Central memory CD8-positive, alpha-beta T cell (primary cell): Measurements from ENCODE around the gene TBL1Y.
A peak's percentile ranks its signal among the peaks of the same experiment; 100 is the strongest.
"Not testable (repeated sequence)": the region's sequence is repeated elsewhere in the genome, so short reads cannot be mapped to it uniquely, and the experiment has no call there.

Experiments used
- ATAC-seq: fragments of 150-1000 bp; cut with Tn5 transposase; replicated peaks from 2 replicates; pipeline ENCODE4 v1.10.0; 2022; ENCODE audit warnings: mild to moderate bottlenecking, moderate FRiP score, moderate number of reproducible peaks; ENCODE audit not compliant: poor library complexity, severe bottlenecking; ENCODE audit errors: extremely low read depth
- DNase-seq, 2 donors: peaks; one replicate each; pipeline ENCODE4 v3.0.0; 2021; ENCODE audit warnings: low spot score in 2 of 2
- H3K27ac Mint-ChIP-seq: one replicate; pipeline ENCODE4 v1.8.0; 2022; ENCODE audit warnings: low read depth, mild to moderate bottlenecking, moderate library complexity, mixed read lengths
- H3K27me3 Mint-ChIP-seq: one replicate; pipeline ENCODE4 v1.8.0; 2022; ENCODE audit warnings: mixed read lengths
- H3K36me3 Mint-ChIP-seq: one replicate; pipeline ENCODE4 v1.8.0; 2022; ENCODE audit warnings: mild to moderate bottlenecking, moderate library complexity, mixed read lengths; ENCODE audit not compliant: insufficient read depth
- H3K4me1 Mint-ChIP-seq: one replicate; pipeline ENCODE4 v1.8.0; 2022; ENCODE audit warnings: mixed read lengths
- H3K4me3 Mint-ChIP-seq: one replicate; pipeline ENCODE4 v1.8.0; 2022; ENCODE audit warnings: mild to moderate bottlenecking, moderate library complexity, mixed read lengths
- H3K9me3 Mint-ChIP-seq: one replicate; pipeline ENCODE4 v1.8.0; 2022; ENCODE audit warnings: mixed read lengths

Gene TBL1Y

DNA sequence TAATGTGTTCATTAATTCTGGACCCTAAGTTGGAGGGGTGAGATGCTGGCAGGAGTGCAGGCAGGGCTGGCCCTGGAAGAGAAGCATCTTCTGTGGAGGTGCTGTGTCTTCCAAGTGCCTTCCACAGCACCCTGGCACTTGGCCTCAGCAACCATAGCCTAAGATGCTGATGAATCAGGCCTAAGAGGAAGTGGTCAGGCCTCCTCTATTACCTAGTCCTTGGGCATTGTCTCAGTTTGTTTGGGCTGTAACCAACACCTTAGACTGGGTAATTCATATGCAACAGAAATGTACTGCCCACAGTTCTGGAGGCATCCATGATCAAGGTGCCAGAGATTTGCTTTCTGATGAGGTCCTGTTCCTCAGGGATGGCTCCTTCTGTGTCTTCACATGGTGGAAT, 128.5 kb downstream of the TBL1Y start:
- Mint-ChIP-seq H3K9me3 (no peaks in the 10 kb centered on the region), H3K4me1 (peaks cover 57% of the 10 kb centered on the region), H3K4me3 (peak overlapping the region; percentile 8), H3K27me3 (no peaks in the 10 kb centered on the region), H3K36me3 (peaks cover 4% of the 10 kb centered on the region), H3K27ac (peak overlapping the region; percentile 2)
- DNase-seq = no peak
- ATAC-seq = no peak

DNA sequence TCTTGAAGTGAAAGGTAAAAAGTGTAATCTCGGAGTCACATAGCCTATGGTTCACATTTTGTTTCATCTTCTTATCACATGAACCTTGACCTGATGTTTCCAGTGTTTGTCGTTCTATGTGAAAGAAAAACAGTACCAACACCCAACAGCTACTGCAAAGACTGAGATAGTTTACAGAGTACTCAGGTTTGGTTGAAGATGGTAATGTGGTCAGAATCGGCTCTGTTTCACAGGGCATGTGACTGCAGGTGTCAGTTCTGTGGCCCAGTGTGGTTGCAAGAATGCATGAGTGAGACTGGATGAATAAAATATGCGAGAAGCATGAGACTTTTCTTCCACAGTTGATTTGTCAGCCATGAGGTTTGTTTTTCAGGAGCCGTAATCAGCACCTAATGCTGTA, 130.2 kb downstream of the TBL1Y start:
- Mint-ChIP-seq H3K4me1 (peaks cover 57% of the 10 kb centered on the region), H3K4me3 (peak overlapping the region; percentile 67), H3K27me3 (no peaks in the 10 kb centered on the region), H3K36me3 (peaks cover 4% of the 10 kb centered on the region), H3K27ac (peak overlapping the region; percentile 90), H3K9me3 (no peaks in the 10 kb centered on the region)
- DNase-seq (peak in 1 of 2 donors; percentile 66), ATAC-seq (peak; percentile 98)

DNA sequence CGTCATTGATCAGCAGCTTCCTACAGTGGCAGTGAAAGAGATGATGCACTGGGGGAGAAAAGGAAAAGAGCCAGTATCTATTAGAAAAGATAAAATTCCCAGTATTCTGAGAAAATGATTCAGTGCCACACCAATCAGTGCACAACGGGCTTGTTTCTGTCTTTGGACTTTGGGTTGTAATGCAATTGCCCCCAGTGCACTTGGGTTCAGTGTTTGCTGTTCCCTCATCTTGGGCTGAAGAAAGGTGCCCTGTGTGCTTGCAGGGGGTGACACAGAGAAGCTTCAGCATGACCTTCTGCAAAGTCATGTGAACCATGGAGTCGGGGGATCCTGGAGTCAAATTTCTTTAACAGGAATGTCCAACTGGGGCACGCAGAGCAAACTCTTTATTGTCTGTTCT, 131.5 kb downstream of the TBL1Y start:
- Mint-ChIP-seq H3K36me3 (peaks cover 4% of the 10 kb centered on the region), H3K4me3 (peak overlapping the region; percentile 67), H3K9me3 (no peaks in the 10 kb centered on the region), H3K4me1 (peaks cover 47% of the 10 kb centered on the region), H3K27me3 (no peaks in the 10 kb centered on the region), H3K27ac (peak overlapping the region; percentile 90)
- DNase-seq (no peak), ATAC-seq (no peak)

DNA sequence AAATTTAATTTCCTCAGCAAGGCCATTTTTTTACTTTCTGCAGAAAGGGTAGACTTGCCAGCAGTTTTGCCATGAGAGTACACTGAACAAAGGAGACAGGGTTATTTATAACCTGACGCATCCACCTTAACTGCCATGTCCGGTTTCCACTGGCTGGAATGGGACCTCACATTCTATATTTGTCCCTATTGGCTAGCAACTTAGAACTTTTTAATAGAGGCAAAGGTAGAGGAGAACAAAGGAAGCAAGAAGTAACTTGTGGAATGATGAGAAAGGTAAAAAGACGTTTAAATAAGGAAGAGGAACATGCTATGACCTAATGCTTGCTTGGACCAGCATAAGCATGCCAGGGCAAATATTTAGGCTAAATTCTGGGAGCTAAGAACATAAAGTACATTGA, 142.0 kb downstream of the TBL1Y start:
- not testable (repeated sequence) for ATAC-seq, H3K4me3 Mint-ChIP-seq

DNA sequence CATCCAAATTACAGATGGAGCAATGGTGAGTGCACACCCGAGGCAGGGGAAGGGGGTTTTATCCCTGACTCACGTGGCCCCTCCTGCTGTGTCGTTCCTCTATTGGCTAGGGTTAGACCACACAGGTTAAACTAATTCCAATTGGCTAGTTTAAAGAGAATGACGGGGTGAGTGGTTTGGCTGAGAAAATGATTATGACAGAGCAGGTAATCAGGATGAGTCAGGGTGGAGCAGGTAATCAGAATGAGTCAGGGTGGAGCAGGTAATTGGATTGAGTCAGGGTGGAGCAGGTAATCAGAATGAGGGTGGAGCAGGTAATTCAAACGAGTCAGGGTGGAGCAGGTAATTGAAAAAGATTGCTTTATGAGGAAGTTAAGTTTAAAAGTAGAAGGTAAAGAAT, 146.4 kb downstream of the TBL1Y start:
- Mint-ChIP-seq H3K4me1 (peaks cover 12% of the 10 kb centered on the region), H3K36me3 (no peaks in the 10 kb centered on the region), H3K9me3 (no peaks in the 10 kb centered on the region), H3K4me3 (no peak overlapping the region), H3K27me3 (no peaks in the 10 kb centered on the region), H3K27ac (no peak overlapping the region)
- ATAC-seq (no peak), DNase-seq (no peak)

More for the DNA sequence above, 142.0 kb downstream of the TBL1Y start:
- H3K9me3 Mint-ChIP-seq, DNase-seq, H3K27ac Mint-ChIP-seq, H3K27me3 Mint-ChIP-seq, H3K4me1 Mint-ChIP-seq, H3K36me3 Mint-ChIP-seq: not testable (repeated sequence)

DNA sequence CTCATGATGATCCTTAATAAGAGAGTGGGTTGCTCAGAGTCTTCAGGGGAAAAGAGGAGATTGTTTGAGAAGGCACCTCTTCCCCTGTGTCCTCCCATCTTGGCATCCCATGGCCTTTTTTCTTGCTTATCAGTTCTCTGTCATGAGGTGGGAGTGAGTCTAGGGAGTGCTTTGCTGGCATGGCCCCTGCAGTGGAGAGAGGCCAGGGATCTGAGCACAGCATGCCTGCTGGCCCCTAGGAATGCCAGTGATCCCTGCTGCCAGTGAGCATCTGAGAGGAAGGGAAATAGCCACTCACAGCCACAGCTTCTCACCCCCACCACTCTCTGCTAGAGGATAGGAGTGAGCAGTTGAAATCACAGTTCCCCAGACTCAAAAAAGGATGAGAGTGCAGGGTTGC, 168.2 kb downstream of the TBL1Y start:
- Mint-ChIP-seq H3K36me3 (no peaks in the 10 kb centered on the region), H3K27me3 (no peaks in the 10 kb centered on the region), H3K4me1 (peaks cover 10% of the 10 kb centered on the region), H3K27ac (no peak overlapping the region), H3K4me3 (no peak overlapping the region), H3K9me3 (no peaks in the 10 kb centered on the region)
- DNase-seq = no peak
- ATAC-seq = no peak

DNA sequence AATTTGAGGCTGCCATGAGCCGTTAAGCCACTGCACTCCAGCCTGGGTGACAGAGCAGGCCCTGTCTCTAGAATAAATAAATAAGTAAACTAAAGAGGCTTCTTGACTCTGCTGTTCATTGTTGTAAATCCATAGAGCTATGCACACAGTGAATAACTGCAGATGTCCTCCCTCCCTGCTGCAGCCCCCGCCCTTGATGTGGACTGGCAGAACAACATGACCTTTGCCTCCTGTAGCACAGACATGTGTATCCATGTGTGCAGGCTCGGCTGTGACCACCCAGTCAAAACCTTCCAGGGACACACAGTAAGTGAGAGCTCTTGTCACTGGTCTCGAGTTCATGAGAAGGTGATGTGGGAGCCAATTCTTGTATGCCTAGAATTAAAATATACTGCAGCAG, 170.1 kb downstream of the TBL1Y start:
- H3K4me1 Mint-ChIP-seq = peaks cover 15% of the 10 kb centered on the region
- not testable (repeated sequence) for DNase-seq, H3K36me3 Mint-ChIP-seq, H3K27ac Mint-ChIP-seq, H3K9me3 Mint-ChIP-seq, H3K4me3 Mint-ChIP-seq, H3K27me3 Mint-ChIP-seq, ATAC-seq

DNA sequence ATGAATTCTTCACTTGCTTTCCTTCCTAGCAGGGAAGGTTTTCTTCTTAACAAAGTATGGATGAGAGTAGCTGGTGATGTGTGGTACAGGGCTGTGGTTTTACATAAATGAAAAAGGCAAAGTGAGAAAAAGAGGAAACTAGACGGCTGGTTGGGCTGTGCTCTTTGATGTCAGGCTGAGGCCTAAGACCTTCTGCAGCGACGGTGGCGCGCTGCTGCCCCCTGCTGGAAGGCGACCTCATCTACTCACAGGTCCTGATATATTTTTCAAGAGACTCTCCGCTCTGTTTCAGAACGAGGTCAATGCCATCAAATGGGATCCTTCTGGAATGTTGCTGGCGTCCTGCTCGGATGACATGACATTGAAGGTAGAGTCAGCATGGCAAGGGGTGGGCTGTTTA, 175.1 kb downstream of the TBL1Y start:
- H3K4me3 Mint-ChIP-seq = peak overlapping the region; percentile 5

DNA sequence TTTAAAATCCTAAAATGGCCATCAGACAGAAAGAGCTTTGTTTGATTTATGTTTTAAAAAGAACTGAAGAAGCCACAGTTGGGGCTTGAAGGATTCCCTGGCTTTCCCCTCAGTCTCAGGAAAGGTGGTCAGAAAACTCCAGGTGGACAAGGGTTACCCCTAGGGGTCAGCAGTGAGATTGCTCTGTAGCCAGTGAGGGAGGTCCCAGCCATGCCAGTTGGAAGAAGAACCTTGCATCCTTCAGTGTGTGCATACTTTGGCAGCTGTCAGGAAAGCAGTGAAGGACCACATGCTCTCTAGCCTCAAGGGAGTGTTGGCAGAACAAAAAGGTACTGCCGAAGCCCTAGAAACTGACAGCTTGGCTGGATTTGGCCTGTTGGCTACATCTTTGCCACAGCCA, 182.3 kb downstream of the TBL1Y start:
- Mint-ChIP-seq H3K27me3 (no peaks in the 10 kb centered on the region), H3K9me3 (no peaks in the 10 kb centered on the region), H3K36me3 (no peaks in the 10 kb centered on the region), H3K4me1 (peaks cover 8% of the 10 kb centered on the region), H3K4me3 (no peak overlapping the region), H3K27ac (no peak overlapping the region)
- DNase-seq = no peak
- no peak for ATAC-seq

More for the DNA sequence above, 175.1 kb downstream of the TBL1Y start:
- H3K27ac Mint-ChIP-seq = peak overlapping the region; percentile 68
- H3K9me3 Mint-ChIP-seq = no peaks in the 10 kb centered on the region
- peak; percentile 85 for ATAC-seq
- H3K27me3 Mint-ChIP-seq = no peaks in the 10 kb centered on the region
- peak; percentile 63 to 82 for DNase-seq
- peaks cover 21% of the 10 kb centered on the region for H3K4me1 Mint-ChIP-seq
- no peaks in the 10 kb centered on the region for H3K36me3 Mint-ChIP-seq

DNA sequence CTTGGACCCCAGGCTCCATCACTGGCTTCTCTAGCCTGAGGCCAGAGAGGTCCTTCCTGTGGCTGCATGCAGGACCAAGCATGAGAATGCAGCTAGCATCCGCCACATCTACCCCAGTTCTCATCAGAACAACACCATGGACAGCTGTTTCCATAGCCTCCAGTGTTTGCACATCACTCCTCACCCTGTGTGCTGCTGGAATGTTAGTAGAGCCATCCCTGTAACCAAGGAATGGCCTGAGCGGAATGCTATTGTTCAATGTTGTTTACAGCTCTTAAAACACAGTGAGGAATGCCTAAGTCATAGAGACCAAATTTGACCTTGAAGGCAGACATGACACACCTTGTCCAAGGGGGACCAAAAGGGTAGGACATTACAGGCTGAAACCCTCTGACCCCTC, 183.9 kb downstream of the TBL1Y start:
- Mint-ChIP-seq H3K27ac (no peak overlapping the region), H3K4me1 (peaks cover 8% of the 10 kb centered on the region), H3K27me3 (no peaks in the 10 kb centered on the region), H3K4me3 (no peak overlapping the region), H3K36me3 (no peaks in the 10 kb centered on the region), H3K9me3 (no peaks in the 10 kb centered on the region)
- DNase-seq (no peak), ATAC-seq (no peak)

DNA sequence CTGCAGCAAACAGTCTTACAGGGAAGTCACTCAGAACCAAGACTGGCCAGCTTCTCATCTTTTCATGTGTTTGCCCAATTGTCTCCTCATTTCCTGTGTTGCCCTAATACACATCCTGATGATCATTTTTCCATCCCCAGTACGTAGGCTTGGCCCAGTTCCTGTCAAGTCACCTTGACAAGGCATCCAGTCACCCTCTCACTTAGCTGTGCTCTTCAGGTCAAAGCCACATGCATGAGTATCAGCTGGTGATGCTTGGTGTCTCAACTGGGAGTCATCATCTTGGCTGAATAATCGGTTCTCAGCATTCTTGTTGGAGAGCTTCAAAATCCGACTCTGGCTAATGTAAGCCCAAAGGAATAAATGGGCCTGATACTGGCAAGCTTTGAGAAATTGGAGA, 186.5 kb downstream of the TBL1Y start:
- Mint-ChIP-seq H3K27ac (no peak overlapping the region), H3K4me1 (peaks cover 30% of the 10 kb centered on the region), H3K27me3 (no peaks in the 10 kb centered on the region), H3K4me3 (no peak overlapping the region), H3K9me3 (no peaks in the 10 kb centered on the region), H3K36me3 (no peaks in the 10 kb centered on the region)
- DNase-seq = no peak
- no peak for ATAC-seq

DNA sequence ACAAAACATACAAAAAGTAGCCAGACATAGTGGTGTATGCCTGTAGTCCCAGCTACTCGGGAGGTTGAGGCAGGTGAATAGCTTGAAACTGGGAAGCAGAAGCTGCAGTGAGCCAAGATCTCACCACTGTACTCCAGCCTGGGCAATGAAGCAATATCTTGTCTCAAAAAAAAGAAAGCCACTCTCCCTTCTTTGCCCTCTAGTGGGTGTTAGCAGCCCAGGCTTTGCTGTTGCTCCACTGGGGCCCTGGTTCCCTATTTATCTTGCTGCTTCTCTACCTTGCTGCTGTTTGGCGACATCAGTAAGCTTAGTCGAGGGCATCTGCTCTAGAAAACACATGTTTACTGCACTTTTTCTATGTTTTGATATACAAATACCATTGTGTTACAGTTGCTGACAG, 189.2 kb downstream of the TBL1Y start:
- peak; percentile 74 for ATAC-seq
- Mint-ChIP-seq H3K9me3 (no peaks in the 10 kb centered on the region), H3K4me1 (peaks cover 44% of the 10 kb centered on the region), H3K4me3 (no peak overlapping the region), H3K36me3 (no peaks in the 10 kb centered on the region), H3K27ac (no peak overlapping the region), H3K27me3 (no peaks in the 10 kb centered on the region)
- no peak for DNase-seq

DNA sequence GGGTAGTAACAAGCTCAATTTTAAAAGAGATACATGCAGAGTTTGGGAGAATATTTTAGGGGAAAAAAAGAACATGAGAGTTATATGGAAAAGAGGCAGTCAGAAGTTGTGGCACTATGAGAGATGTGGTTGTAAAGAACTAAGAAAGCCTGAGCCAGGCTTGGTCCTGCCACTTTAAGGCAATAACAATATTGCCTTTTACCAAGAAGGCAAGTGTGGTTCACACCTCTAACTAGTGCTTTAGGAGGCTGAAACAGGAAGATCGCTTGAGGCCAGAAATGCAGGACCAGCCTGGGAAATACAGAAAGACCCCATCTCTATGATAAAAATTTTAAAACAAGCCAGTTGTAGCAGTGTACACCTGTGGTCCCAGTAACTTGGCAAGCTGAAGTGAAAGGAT, 192.2 kb downstream of the TBL1Y start:
- peak overlapping the region; percentile 64 for H3K27ac Mint-ChIP-seq
- peaks cover 54% of the 10 kb centered on the region for H3K4me1 Mint-ChIP-seq
- DNase-seq (no peak), ATAC-seq (peak; percentile 52)
- H3K27me3 Mint-ChIP-seq = no peaks in the 10 kb centered on the region
- H3K9me3 Mint-ChIP-seq = no peaks in the 10 kb centered on the region
- H3K4me3 Mint-ChIP-seq = peak overlapping the region; percentile 39
- H3K36me3 Mint-ChIP-seq = no peaks in the 10 kb centered on the region

DNA sequence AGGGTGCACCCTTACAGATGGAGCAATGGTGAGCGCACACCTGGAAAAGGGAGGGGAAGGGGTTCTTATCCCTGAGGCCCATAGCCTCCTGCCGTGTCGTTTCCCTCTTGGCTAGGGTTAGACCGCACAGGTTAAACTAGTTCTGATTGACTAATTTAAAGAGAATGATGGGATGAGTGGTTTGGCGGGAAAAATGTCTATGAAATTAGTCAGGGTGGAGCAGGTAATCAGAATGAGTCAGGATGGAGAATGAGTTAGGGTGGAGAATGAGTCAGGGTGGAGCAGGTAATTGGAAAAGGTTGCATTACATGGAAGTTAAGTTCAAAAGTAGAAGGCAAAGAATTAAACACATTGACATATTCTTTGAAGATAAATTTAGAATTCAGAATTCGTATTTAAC, 196.7 kb downstream of the TBL1Y start:
- Mint-ChIP-seq H3K36me3 (no peaks in the 10 kb centered on the region), H3K4me3 (no peak overlapping the region), H3K27me3 (no peaks in the 10 kb centered on the region), H3K4me1 (peaks cover 37% of the 10 kb centered on the region), H3K9me3 (no peaks in the 10 kb centered on the region), H3K27ac (no peak overlapping the region)
- DNase-seq (no peak), ATAC-seq (no peak)
